HG03060 (cell line): Measurements from ENCODE around the gene PIEZO1.
"Not testable (repeated sequence)": the region's sequence is repeated elsewhere in the genome, so short reads cannot be mapped to it uniquely, and the experiment has no call there.

Experiments
- ATAC-seq: cut with Tn5 transposase; IDR thresholded peaks from one replicate; pipeline ENCODE4 v1.9.1; 2021; ENCODE audit warnings: low read depth, moderate number of reproducible peaks; ENCODE audit not compliant: unreplicated experiment

The PIEZO1 gene

GRCh38 chr16:88678224-88678979 lies 106.6 kb downstream of the PIEZO1 start:
- ATAC-seq, result no peak

- no peak for ATAC-seq
Observed at GRCh38 chr16:88677721-88678120, 107.3 kb downstream of the PIEZO1 start.

- no peak for ATAC-seq
Observed at GRCh38 chr16:88676502-88677242, 108.3 kb downstream of the PIEZO1 start.

- no peak for ATAC-seq
Observed at GRCh38 chr16:88673716-88674379, 111.2 kb downstream of the PIEZO1 start.

- no peak for ATAC-seq
Observed at GRCh38 chr16:88672776-88673175, 112.2 kb downstream of the PIEZO1 start.

DNA sequence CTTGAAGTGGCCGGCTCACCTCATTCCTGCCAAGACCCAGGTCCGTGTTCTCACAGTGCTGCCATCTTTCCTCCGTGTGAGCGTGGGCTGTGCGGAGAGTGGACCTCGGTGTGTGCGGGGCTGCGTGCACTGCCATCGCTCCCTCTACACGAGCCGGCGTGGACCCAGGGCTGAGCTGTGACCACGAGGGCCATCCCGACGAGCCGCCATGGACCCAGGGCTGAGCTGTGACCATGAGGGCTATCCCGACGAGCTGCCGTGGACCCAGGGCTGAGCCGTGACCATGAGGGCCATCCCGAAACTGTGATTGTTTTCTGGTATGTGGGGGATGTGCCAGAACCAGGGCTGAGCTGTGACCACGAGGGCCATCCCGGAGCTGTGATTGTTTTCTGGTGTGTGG lies 113.2 kb downstream of the PIEZO1 start:
- no peak for ATAC-seq

- ATAC-seq, result no peak
Observed at GRCh38 chr16:88669980-88670379, 115.0 kb downstream of the PIEZO1 start.

GRCh38 chr16:88669493-88669892 lies 115.5 kb downstream of the PIEZO1 start:
- ATAC-seq, result not testable (repeated sequence)

GRCh38 chr16:88667461-88667860 lies 117.6 kb downstream of the PIEZO1 start:
- no peak for ATAC-seq

DNA sequence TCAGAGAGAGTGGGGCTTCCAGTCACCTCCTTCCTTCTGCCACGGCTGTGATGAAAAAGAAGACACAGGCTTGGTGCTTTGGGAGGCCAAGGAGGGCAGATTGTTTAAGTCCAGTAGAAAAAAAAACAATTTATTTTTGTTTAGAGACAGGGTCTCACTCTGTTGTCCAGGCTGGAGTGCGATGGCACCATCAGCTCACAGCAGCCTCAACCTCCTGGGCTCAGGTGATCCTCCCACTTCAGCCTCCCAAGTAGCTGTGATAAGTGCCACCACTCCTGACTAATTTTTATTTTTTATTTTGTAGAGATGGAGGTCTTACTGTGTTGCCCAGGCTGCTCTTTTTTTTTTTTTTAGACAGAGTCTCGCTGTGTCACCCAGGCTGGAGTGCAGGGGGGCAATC lies 119.5 kb downstream of the PIEZO1 start:
- no peak for ATAC-seq
